GM12892 (cell line): ENCODE data around the gene PPDPF.

Experiments used
- POLR2A ChIP-seq: IDR thresholded peaks from 2 replicates; pipeline ENCODE4 v1.6.1; 2011; ENCODE audit warnings: low read depth, low read length, control low read depth
- POLR2AphosphoS5 ChIP-seq: IDR thresholded peaks from 2 replicates; pipeline ENCODE4 v1.6.1; 2011; ENCODE audit warnings: low read depth, low read length, control low read depth
- TAF1 ChIP-seq: IDR thresholded peaks from 2 replicates; pipeline ENCODE4 v1.6.1; 2011; ENCODE audit warnings: low read depth, mild to moderate bottlenecking, control low read depth, low read length, borderline replicate concordance

DNA sequence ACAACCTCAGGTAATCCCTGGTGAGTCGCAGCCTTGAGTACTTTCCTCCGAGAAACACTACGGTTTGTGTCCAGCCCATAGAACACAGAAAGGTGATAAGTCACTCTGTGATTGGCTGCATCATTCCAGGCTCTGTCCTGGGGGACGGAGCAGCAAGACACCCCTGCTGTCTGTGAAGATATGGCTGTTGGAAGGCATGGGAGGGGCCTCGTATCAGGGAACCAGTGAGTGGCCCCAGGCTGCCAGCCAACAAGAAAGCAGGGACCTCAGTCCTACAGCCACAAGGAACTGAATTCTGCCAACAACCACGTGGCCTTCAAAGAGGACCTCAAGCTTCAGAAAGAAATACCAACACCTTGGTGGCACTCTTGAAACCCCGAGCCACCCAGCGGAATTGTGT lies 15.3 kb upstream of the PPDPF start:
- TF ChIP-seq POLR2AphosphoS5 (no peak), POLR2A (no peak), TAF1 (no peak)
